Measurements from ENCODE around the gene COG1.

GRCh38 chr17:73172252-73172651 lies 20.6 kb upstream of the COG1 start:
- TF ChIP-seq POLR2A (IDR thresholded peaks at IDR 0.05): no peak
- TF ChIP-seq, protein P1, sequence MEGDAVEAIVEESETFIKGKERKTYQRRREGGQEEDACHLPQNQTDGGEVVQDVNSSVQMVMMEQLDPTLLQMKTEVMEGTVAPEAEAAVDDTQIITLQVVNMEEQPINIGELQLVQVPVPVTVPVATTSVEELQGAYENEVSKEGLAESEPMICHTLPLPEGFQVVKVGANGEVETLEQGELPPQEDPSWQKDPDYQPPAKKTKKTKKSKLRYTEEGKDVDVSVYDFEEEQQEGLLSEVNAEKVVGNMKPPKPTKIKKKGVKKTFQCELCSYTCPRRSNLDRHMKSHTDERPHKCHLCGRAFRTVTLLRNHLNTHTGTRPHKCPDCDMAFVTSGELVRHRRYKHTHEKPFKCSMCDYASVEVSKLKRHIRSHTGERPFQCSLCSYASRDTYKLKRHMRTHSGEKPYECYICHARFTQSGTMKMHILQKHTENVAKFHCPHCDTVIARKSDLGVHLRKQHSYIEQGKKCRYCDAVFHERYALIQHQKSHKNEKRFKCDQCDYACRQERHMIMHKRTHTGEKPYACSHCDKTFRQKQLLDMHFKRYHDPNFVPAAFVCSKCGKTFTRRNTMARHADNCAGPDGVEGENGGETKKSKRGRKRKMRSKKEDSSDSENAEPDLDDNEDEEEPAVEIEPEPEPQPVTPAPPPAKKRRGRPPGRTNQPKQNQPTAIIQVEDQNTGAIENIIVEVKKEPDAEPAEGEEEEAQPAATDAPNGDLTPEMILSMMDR (IDR thresholded peaks at IDR 0.05): no peak
